Skeletal muscle tissue (tissue), 4 donors: Measurements from ENCODE around the gene ADGRB2. TPM values are rescaled to one million over a fixed set of nuclear protein-coding genes. Genes with fewer than 3 reads are reported as not detected.

ENCODE experiments used
- H3K27ac ChIP-seq: one replicate; pipeline ENCODE4 v1.7.0; 2013; ENCODE audit warnings: mild to moderate bottlenecking, low read depth, low read length, inconsistent platforms
- H3K27me3 ChIP-seq, 3 donors: one replicate each; pipeline ENCODE4 v1.7.0; 2013; ENCODE audit warnings: low read length in 3 of 3; ENCODE audit not compliant: control insufficient read depth in 3 of 3, insufficient read depth in 3 of 3
- H3K36me3 ChIP-seq, 3 donors: one replicate each; pipeline ENCODE4 v1.7.0; 2013; ENCODE audit warnings: low read length in 3 of 3; ENCODE audit not compliant: control insufficient read depth in 3 of 3, insufficient read depth in 3 of 3
- H3K4me1 ChIP-seq, 3 donors: one replicate each; pipeline ENCODE4 v1.7.0; 2013; ENCODE audit warnings: low read length in 3 of 3, mild to moderate bottlenecking in 3 of 3; ENCODE audit not compliant: control insufficient read depth in 3 of 3, insufficient read depth in 3 of 3
- H3K4me3 ChIP-seq, 3 donors: one replicate each; pipeline ENCODE4 v1.7.0; 2013; ENCODE audit warnings: low read length in 3 of 3
- H3K9ac ChIP-seq, 3 donors: one replicate each; pipeline ENCODE4 v1.7.0; 2013; ENCODE audit warnings: low read length in 3 of 3, mild to moderate bottlenecking in 3 of 3, moderate library complexity in 2 of 3, low read depth in 1 of 3
- H3K9me3 ChIP-seq, 3 donors: one replicate each; pipeline ENCODE4 v1.7.0; 2013; ENCODE audit warnings: low read length in 3 of 3; ENCODE audit not compliant: control insufficient read depth in 3 of 3
- total RNA-seq: library from RNA; depleted of rRNA; stranded (reverse); fragments of >200 nt; gene quantifications from one replicate; pipeline ENCODE4 v1.2.3, GENCODE V29; 2014
- donor health status: Osteomylitis.

The ADGRB2 gene
- total RNA-seq, 1 donor from 2014 or later, result 6.3 TPM

DNA sequence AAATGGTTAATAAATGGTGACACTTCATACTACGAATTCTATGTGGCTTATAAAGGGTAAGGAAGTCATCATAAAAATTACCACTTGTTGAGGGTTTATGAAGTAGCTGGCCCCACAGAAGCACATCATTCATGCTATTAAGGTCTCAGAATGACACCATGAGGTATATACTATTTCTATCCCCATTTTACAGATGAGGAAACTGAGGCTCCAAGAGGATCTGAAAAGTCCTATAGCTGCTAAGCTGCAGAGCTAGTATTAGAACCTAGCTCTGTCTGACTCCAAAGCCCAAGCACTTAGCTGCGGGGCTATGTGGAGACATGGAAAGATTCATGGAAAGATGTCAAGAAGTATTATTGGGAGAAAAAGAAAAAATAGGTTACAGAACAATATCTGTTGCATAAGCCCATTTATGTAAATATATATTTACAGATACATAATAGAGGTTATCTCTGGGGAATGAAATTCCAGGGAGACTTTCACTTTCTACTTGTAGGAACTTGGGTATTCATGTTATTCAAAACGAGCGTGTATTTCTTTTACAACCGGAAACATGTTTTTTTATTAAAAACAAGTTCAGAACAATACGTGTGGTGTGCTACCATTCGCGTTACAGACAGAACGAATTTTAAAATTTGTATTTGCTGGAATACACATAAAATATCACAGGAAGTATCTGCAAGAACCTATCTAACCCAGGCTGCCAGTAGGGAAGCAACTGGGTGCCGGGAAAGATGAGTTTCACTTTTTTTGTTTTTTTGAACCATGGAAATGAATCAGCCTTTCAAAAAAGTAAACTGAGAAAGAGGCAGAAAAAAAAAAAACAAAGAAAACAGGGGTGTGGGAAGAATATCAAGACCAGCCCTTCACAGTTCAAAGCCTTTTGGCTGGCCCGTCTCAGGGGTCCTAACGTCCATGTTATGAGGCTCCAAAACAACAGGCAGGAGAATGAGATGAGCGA is 38.3 kb upstream of the ADGRB2 start:
- Histone ChIP-seq H3K9me3 (no peaks in the 10 kb centered on the region), H3K9ac (peak overlapping the region in 1 of 3 donors; percentile 57), H3K4me3 (peak overlapping the region in 1 of 3 donors; percentile 60), H3K4me1 (peaks cover 0 to 4% (median 0%) of the 10 kb centered on the region in 3 donors), H3K36me3 (no peaks in the 10 kb centered on the region), H3K27me3 (peaks cover 1 to 18% (median 14%) of the 10 kb centered on the region in 3 donors), H3K27ac (no peak overlapping the region)

DNA sequence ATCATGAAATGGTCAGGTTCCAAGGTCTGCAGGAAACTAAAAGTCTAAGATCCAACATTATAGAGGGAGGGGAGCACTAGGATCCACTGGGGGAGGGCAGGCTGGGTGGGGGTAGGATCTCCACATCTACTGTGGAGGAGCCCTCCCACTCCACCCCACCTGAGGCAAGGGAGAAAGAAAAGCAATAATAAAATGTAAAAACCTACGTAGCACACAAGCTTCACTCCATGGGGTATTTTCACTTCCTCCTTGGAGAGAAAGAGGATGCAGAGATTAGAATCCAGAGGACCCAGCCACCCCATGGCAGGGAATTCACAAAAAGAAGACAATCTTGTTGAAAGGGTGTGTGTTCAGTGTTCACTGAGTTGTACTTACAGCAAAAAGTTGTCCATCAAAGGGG is 37.3 kb upstream of the ADGRB2 start:
- Histone ChIP-seq H3K4me3 (no peak overlapping the region), H3K4me1 (peaks cover 0 to 4% (median 0%) of the 10 kb centered on the region in 3 donors), H3K9ac (no peak overlapping the region), H3K27me3 (peaks cover 11 to 23% (median 23%) of the 10 kb centered on the region in 3 donors), H3K9me3 (no peaks in the 10 kb centered on the region), H3K27ac (no peak overlapping the region), H3K36me3 (no peaks in the 10 kb centered on the region)

DNA sequence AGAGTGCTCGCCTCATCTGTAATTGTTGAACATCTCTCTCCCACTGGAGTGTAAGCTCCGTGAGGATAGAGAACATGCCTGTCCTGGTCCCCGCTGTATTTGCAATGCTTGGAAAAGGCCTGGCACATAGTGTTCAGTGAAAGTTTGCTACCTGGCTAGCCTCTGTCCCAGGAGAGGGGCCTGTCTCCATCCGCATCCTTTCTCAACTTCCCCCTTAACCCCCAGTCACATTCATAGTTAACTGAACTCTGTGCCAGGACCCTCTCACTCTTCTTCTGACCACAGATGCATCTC is 36.5 kb upstream of the ADGRB2 start:
- Histone ChIP-seq H3K9ac (no peak overlapping the region), H3K36me3 (no peaks in the 10 kb centered on the region), H3K9me3 (no peaks in the 10 kb centered on the region), H3K27me3 (peaks cover 20 to 31% (median 31%) of the 10 kb centered on the region in 3 donors), H3K4me3 (no peak overlapping the region), H3K4me1 (peaks cover 0 to 4% (median 0%) of the 10 kb centered on the region in 3 donors), H3K27ac (no peak overlapping the region)

DNA sequence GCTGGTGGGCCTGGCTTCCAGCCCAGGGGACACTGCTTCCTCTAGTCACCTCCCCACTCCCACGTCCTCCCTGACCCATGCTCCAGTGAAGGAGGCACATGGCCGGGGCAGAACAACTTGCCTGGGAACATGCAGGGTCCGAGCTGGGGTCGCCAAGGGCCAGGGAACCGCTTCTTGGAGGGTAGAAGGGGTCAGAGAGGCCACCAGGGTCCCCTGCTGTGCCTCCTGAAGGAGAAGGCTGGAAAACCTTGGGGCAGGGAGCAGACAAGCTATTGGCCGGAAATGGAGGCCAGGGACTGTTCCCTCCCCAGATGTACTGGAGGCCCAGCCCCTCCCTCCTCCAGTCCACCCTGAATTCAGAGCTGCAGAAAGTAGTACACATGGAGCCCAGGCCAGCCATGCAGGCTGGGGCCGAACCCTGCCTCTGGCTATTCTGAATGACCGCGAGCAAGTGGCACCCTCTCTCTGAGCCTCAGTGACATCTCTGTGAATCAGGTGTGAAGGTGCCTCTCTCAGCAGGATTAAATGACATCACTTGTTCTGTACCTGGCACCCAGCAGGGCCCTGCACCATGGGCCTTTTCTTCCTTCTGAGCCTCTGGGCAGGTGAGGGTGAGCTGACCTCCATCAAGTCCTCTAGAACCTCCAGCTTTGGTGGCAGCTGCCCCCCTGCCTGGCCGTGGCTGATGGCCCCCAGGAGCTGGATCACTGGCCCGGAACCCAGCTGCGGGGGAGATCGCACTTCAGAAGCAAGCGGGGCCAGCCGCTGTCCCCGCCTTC is 35.9 kb upstream of the ADGRB2 start:
- no peaks in the 10 kb centered on the region for H3K36me3 ChIP-seq
- peaks cover 0 to 4% (median 0%) of the 10 kb centered on the region in 3 donors for H3K4me1 ChIP-seq
- H3K9me3 ChIP-seq, result no peaks in the 10 kb centered on the region
- no peak overlapping the region for H3K9ac ChIP-seq
- H3K27me3 ChIP-seq, result peaks cover 22 to 36% (median 32%) of the 10 kb centered on the region in 3 donors
- no peak overlapping the region for H3K27ac ChIP-seq
- H3K4me3 ChIP-seq, result no peak overlapping the region

DNA sequence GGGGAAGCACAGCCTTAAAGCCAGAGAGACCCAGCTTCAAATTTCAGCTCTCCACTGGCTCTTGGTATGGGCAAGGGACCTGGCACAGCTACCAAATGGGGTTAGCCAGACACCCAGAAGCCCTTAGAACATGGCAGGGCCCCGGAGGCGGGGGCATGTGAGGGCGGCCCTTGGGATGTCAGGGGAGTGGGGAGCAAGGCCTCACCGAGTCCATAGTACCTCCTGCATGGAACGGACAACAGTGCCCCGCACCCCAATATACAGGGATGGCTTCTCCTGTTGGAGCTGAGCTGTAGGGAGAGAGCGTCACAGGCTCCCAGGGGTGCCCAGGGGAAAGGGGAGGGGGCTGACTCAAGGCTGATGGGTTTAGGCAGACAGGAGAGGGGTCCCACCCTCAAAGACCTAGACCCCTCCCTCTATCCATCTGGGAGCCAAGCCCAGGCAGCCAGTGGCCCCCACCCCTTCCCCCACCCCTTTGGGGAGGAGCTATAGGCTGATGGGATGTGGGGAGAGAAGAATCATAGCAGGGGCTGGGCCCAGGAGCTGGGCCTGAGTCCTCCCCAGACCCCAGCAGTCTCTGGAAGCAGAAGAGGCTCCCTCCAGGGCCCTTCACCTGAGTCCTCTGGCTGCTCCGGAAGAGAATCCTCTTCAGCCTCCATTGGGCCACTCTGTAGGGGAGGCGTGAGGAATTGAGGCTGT is 35.2 kb upstream of the ADGRB2 start:
- Histone ChIP-seq H3K27me3 (peaks cover 22 to 36% (median 32%) of the 10 kb centered on the region in 3 donors), H3K27ac (no peak overlapping the region), H3K4me1 (peaks cover 0 to 4% (median 0%) of the 10 kb centered on the region in 3 donors), H3K4me3 (no peak overlapping the region), H3K9me3 (no peaks in the 10 kb centered on the region), H3K9ac (no peak overlapping the region), H3K36me3 (no peaks in the 10 kb centered on the region)

DNA sequence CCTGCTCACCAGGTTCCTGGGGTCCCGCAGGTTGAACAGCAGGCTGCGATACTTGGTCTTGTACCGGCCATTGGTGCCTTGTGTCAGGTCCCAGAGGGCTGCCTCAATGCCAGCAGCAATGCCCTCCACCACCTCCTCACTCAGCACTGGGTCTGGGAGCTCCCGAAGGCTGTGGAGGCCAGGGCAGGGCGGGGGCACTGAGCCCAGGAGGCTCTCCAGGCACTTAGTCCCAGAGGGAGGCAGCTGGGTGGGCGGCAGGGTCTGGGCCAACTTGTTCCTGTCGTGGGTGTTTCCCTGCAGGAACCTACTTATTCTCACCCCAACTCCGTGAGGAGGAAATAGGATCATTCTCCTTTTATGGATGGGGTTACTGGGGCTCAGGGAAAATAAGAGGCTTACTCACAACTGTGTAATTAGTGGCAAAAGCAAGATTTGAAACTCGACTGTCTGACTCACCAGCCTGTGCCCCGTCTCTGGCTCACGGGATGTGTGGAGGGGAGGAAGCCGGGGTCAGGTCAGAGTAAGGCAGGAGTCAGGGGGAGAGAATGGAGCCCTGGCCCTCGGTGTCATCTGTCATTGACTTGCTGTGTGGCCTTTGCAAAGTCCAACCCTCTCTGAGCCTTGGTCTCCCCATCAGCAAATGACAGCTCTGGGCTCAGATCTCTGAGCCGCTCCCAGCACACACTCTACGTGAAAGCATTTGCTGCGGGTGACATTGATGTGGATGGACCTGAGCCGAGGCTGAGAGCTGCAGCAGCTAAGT is 34.5 kb upstream of the ADGRB2 start:
- Histone ChIP-seq H3K9ac (no peak overlapping the region), H3K27me3 (peaks cover 22 to 36% (median 32%) of the 10 kb centered on the region in 3 donors), H3K27ac (no peak overlapping the region)

DNA sequence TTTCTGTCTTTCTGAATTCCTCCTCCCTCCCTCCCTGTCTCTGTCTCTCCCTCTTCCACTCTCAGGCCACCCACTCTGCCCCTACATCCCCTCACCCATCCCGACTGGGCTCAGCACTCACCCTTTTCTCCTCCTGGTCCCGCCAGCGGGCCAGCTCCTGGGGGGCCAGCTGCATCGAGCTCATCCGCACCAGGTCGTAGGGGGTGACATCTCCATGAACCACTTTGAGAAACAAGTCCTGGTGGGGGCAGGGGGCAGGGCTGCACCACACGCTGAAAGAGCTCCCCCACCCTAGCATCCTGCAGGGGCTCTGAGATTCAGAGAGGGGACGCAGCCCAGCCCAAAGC is 33.9 kb upstream of the ADGRB2 start:
- Histone ChIP-seq H3K4me3 (no peak overlapping the region), H3K9me3 (no peaks in the 10 kb centered on the region), H3K27ac (no peak overlapping the region), H3K9ac (no peak overlapping the region), H3K36me3 (no peaks in the 10 kb centered on the region), H3K27me3 (peaks cover 22 to 37% (median 36%) of the 10 kb centered on the region in 3 donors), H3K4me1 (peaks cover 0 to 4% (median 0%) of the 10 kb centered on the region in 3 donors)

More for the DNA sequence above, 34.5 kb upstream of the ADGRB2 start:
- Histone ChIP-seq H3K36me3 (no peaks in the 10 kb centered on the region), H3K4me3 (no peak overlapping the region), H3K4me1 (peaks cover 0 to 4% (median 0%) of the 10 kb centered on the region in 3 donors), H3K9me3 (no peaks in the 10 kb centered on the region)

DNA sequence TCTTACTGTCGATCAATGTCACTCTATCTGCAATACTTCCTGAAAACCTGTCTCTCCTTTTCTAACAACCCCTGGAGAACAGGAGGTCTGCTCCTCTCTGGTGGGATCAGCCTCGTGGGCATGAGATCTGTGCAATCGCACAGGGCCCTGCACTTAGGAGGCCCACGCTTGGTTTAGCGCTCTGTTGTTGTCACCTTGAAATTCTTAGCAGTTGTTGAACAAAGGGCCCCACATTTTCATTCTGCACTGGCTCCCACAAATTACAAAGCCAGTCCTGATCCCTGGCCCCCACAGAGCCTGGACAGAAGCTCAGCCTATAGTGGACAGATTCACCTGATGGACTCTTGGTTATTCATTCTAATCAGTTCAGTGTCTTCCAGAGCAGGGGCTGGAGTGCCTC is 33.1 kb upstream of the ADGRB2 start:
- Histone ChIP-seq H3K4me3 (no peak overlapping the region), H3K36me3 (no peaks in the 10 kb centered on the region), H3K27ac (no peak overlapping the region), H3K9me3 (no peaks in the 10 kb centered on the region), H3K9ac (no peak overlapping the region), H3K27me3 (peaks cover 22 to 40% (median 36%) of the 10 kb centered on the region in 3 donors), H3K4me1 (peaks cover 0 to 4% (median 0%) of the 10 kb centered on the region in 3 donors)

DNA sequence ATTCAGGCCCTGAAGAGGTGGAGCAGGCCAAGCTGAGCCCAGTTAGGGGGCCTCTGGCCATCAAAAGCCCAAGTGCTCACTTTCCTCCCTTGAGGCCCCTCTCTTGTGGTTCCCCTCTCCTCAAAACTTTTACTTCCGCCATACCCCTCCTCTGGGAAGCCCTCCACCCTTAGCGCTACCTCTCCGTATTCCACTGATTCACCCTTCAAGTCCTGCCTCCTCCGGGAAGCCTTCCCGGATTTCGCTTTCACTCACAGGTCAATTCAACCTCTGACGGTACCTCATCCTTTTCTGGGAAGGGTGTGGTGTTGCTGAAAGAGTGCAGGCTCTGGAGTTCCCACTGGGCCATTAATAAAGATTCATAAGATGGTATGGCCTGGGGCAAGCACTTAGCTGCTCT is 32.6 kb upstream of the ADGRB2 start:
- H3K4me3 ChIP-seq, result no peak overlapping the region
- no peak overlapping the region for H3K27ac ChIP-seq
- peaks cover 22 to 43% (median 36%) of the 10 kb centered on the region in 3 donors for H3K27me3 ChIP-seq
- H3K9me3 ChIP-seq, result no peaks in the 10 kb centered on the region
- H3K9ac ChIP-seq, result no peak overlapping the region
- no peaks in the 10 kb centered on the region for H3K36me3 ChIP-seq
- peaks cover 0 to 4% (median 0%) of the 10 kb centered on the region in 3 donors for H3K4me1 ChIP-seq
